GM12878 (cell line): ENCODE measurements around the gene MRGPRG. TPM values are rescaled to one million over a fixed set of nuclear protein-coding genes. Genes with fewer than 3 reads are reported as not detected.

Source experiments
- ATAC-seq: fragments of 200-7000 bp; cut with Tn5 transposase; 3 replicates; pipeline ENCODE4 v1.9.1; 2020; ENCODE audit warnings: mild to moderate bottlenecking, moderate library complexity
- BruUV-seq: library from RNA; stranded (reverse); fragments of 400-500 nt; replicated peaks from 2 replicates; lab custom pipeline; 2021; lab: Mats Ljungman, UMichigan
- CTCF ChIA-PET: fragments of 300-600 bp; sonication (Branson Sonifier 250); formaldehyde crosslinking; extraction: SDS; loops from one replicate; lab custom pipeline; 2021; ENCODE audit warnings: inconsistent platforms; lab: Yijun Ruan, JAX
- POLR2A ChIA-PET: fragments of 350-600 bp; formaldehyde crosslinking; extraction: SDS; loops from one replicate; lab custom pipeline; 2021; ENCODE audit warnings: inconsistent platforms; lab: Charles Lee
- RAD21 ChIA-PET: fragments of 300-600 bp; sonication (Branson Sonifier 250); formaldehyde crosslinking; loops from one replicate; lab custom pipeline; 2023; ENCODE audit warnings: antibody characterized with exemption; ENCODE audit not compliant: unreplicated experiment; lab: Charles Lee
- SMC1A ChIA-PET: fragments of 300-600 bp; sonication (Branson Sonifier 250); formaldehyde crosslinking; loops from one replicate; lab custom pipeline; 2023; ENCODE audit not compliant: unreplicated experiment, uncharacterized antibody; lab: Charles Lee
- DNase-seq: peaks from one replicate; pipeline ENCODE4 v3.0.0-alpha.2; 2011; ENCODE audit warnings: low read depth, low spot score
- FAIRE-seq: peaks from 3 replicates; lab custom pipeline; 2011; peaks lifted over from hg19 to GRCh38; lab: Jason Lieb, UNC
- H2AFZ ChIP-seq: 2 replicates; pipeline ENCODE4 v1.6.0; 2011; ENCODE audit warnings: low read depth, low read length, control low read depth; ENCODE audit not compliant: control insufficient read depth
- H3K27ac ChIP-seq: 2 replicates; pipeline ENCODE4 v1.5.1; 2011; ENCODE audit warnings: control low read depth; ENCODE audit not compliant: control insufficient read depth, insufficient read depth
- H3K27me3 ChIP-seq, 2 experiments: replicated peaks in 1 of 2; 2 replicates each; pipeline versions ENCODE4 v1.6.0 to v1.6.1; 2011; ENCODE audit warnings: low read length in 1 of 2; ENCODE audit not compliant: control insufficient read depth in 2 of 2, insufficient read depth in 2 of 2
- H3K36me3 ChIP-seq, 2 experiments: 2 replicates each; pipeline ENCODE4 v1.5.1; 2011; ENCODE audit warnings: low read length in 1 of 2; ENCODE audit not compliant: control insufficient read depth in 2 of 2, insufficient read depth in 2 of 2
- H3K4me1 ChIP-seq: 2 replicates; pipeline ENCODE4 v1.6.1; 2011; ENCODE audit warnings: mild to moderate bottlenecking, low read length, moderate library complexity, mixed read lengths; ENCODE audit not compliant: control insufficient read depth, insufficient read depth
- H3K4me2 ChIP-seq: 2 replicates; pipeline ENCODE4 v1.6.0; 2011; ENCODE audit warnings: control low read depth; ENCODE audit not compliant: control insufficient read depth, insufficient read depth
- H3K4me3 ChIP-seq: fragments of 200-600 bp; sonication (generic); 2 replicates; pipeline ENCODE4 v1.5.1; 2016
- H3K79me2 ChIP-seq: 2 replicates; pipeline ENCODE4 v1.6.0; 2011; ENCODE audit warnings: low read length; ENCODE audit not compliant: control insufficient read depth, insufficient read depth
- H3K9ac ChIP-seq: 2 replicates; pipeline ENCODE4 v1.8.0; 2011; ENCODE audit warnings: low read length, control low read depth, mixed read lengths; ENCODE audit not compliant: control insufficient read depth, insufficient read depth
- H3K9me3 ChIP-seq: replicated peaks from 3 replicates; pipeline ENCODE4 v1.5.1; 2011; ENCODE audit warnings: mild to moderate bottlenecking, low read length; ENCODE audit not compliant: control insufficient read depth, insufficient read depth
- H4K20me1 ChIP-seq: 2 replicates; pipeline ENCODE4 v1.6.0; 2011; ENCODE audit not compliant: control insufficient read depth, insufficient read depth
- BACH1 ChIP-seq: fragments of 450-650 bp; IDR thresholded peaks from 2 replicates; pipeline ENCODE4 v1.6.1; 2017; ENCODE audit warnings: mild to moderate bottlenecking, borderline replicate concordance
- BCL11A ChIP-seq: IDR thresholded peaks from 2 replicates; pipeline ENCODE4 v1.6.1; 2011; ENCODE audit warnings: low read depth, low read length
- BCLAF1 ChIP-seq: fragments of 450-650 bp; IDR thresholded peaks from 2 replicates; pipeline ENCODE4 v1.6.1; 2017; ENCODE audit warnings: antibody characterized with exemption, mild to moderate bottlenecking, moderate library complexity
- BHLHE40 ChIP-seq, 2 experiments: fragments of 450-650 bp in 1 of 2; IDR thresholded peaks; 2 replicates each; pipeline ENCODE4 v1.6.1; 2011 to 2017; ENCODE audit warnings: low read depth in 2 of 2, borderline replicate concordance in 1 of 2, improper control_type of control experiment in 1 of 2, low read length in 1 of 2, mild to moderate bottlenecking in 1 of 2
- CBFB ChIP-seq: IDR thresholded peaks from 2 replicates; pipeline ENCODE4 v1.6.1; 2016; ENCODE audit warnings: antibody characterized with exemption, low read depth
- EED ChIP-seq: sonication (generic); IDR thresholded peaks from 2 replicates; pipeline ENCODE4 v1.6.1; 2016; ENCODE audit warnings: antibody characterized with exemption, low read depth
- EP300 ChIP-seq, 2 experiments: fragments of 150-350 bp in 1 of 2; IDR thresholded peaks; 2 replicates each; pipeline ENCODE4 v1.6.1; 2011 to 2012; ENCODE audit warnings: low read depth in 2 of 2, low read length in 2 of 2, borderline replicate concordance in 1 of 2, improper control_type of control experiment in 1 of 2, inconsistent platforms in 1 of 2; ENCODE audit not compliant: control insufficient read depth in 1 of 2
- HDAC6 ChIP-seq: fragments of 200-600 bp; sonication (generic); IDR thresholded peaks from one replicate; pipeline ENCODE4 v1.8.0; 2017; ENCODE audit warnings: antibody characterized with exemption; ENCODE audit not compliant: unreplicated experiment
- IRF3 ChIP-seq: fragments of 450-650 bp; IDR thresholded peaks from 2 replicates; pipeline ENCODE4 v1.6.1; 2014; ENCODE audit warnings: mild to moderate bottlenecking
- NBN ChIP-seq: fragments of 450-650 bp; IDR thresholded peaks from 2 replicates; pipeline ENCODE4 v1.6.1; 2016
- SMARCA5 ChIP-seq: fragments of 450-650 bp; IDR thresholded peaks from 2 replicates; pipeline ENCODE4 v1.6.1; 2017; ENCODE audit warnings: mild to moderate bottlenecking
- SMC3 ChIP-seq: IDR thresholded peaks from 2 replicates; pipeline ENCODE4 v1.6.1; 2011; ENCODE audit warnings: low read length, improper control_type of control experiment, borderline replicate concordance
- SREBF1 ChIP-seq: IDR thresholded peaks from 2 replicates; pipeline ENCODE4 v1.6.1; 2012; ENCODE audit warnings: mild to moderate bottlenecking, low read length
- WGBS: methylation state at CpG from one replicate; pipeline ENCODE4 v1.1.6; 2016; ENCODE audit warnings: low lambda C conversion rate; ENCODE audit not compliant: insufficient replicate concordance, insufficient coverage; ENCODE audit errors: missing lambda C conversion rate; 5-methylcytosine and 5-hydroxymethylcytosine counted together
- in situ Hi-C: fragments of 300-500 bp; cut with MboI; formaldehyde crosslinking; loops from 9 replicates; pipeline ENCODE4 v1.14.3; 2018; ENCODE audit warnings: mixed read lengths
- intact Hi-C: fragments of 100-400 bp; cut with micrococcal nuclease; formaldehyde crosslinking; loops from one replicate; pipeline ENCODE4 v1.14.2; 2022; ENCODE audit not compliant: unreplicated experiment
- polyA plus RNA-seq, 11 experiments: library from polyadenylated mRNA; depleted of rRNA in 4 of 11; unstranded in 6 of 11; stranded (reverse) in 5 of 11; fragments of >200 nt; fragmentation: Nextera tagmentation in 4 of 11; fragmentation: Illumina TruSeq in 1 of 11; extraction: Ambion mirVana in 4 of 11; extraction: Trizol in 1 of 11; gene quantifications; 1 replicate in 1 of 11; 2 replicates in 10 of 11; pipeline versions ENCODE4 v1.2.1 to v1.2.3, GENCODE V29; 2011 to 2016; ENCODE audit warnings: inconsistent platforms in 2 of 11, missing spikeins in 2 of 11, low read depth in 1 of 11
- total RNA-seq, 4 experiments: library from RNA; depleted of rRNA in 3 of 4; stranded (reverse); fragments of >200 nt in 3 of 4; fragmentation: Illumina TruSeq in 1 of 4; extraction: Trizol in 1 of 4; gene quantifications; 2 replicates each; pipeline versions ENCODE4 v1.2.1 to v1.2.3, GENCODE V29; 2013 to 2021
- TF ChIP-seq, protein P1 (sequence below): fragments of 450-650 bp; IDR thresholded peaks from 2 replicates; pipeline ENCODE4 v1.6.1; 2016; ENCODE audit warnings: mild to moderate bottlenecking
- TF ChIP-seq, protein P2 (sequence below): IDR thresholded peaks from 2 replicates; pipeline ENCODE4 v1.6.1; 2012; ENCODE audit warnings: low read depth, low read length, improper control_type of control experiment
- TF ChIP-seq, protein P3 (sequence below): fragments of 450-650 bp; IDR thresholded peaks from 2 replicates; pipeline ENCODE4 v1.6.1; 2017; ENCODE audit warnings: low read depth, mild to moderate bottlenecking, moderate library complexity

MRGPRG gene
- total and polyA plus RNA-seq, 10 of the 15 experiments (the other 5 are each of a cell fraction or from before 2014, with no cell fraction given) = not detected

DNA sequence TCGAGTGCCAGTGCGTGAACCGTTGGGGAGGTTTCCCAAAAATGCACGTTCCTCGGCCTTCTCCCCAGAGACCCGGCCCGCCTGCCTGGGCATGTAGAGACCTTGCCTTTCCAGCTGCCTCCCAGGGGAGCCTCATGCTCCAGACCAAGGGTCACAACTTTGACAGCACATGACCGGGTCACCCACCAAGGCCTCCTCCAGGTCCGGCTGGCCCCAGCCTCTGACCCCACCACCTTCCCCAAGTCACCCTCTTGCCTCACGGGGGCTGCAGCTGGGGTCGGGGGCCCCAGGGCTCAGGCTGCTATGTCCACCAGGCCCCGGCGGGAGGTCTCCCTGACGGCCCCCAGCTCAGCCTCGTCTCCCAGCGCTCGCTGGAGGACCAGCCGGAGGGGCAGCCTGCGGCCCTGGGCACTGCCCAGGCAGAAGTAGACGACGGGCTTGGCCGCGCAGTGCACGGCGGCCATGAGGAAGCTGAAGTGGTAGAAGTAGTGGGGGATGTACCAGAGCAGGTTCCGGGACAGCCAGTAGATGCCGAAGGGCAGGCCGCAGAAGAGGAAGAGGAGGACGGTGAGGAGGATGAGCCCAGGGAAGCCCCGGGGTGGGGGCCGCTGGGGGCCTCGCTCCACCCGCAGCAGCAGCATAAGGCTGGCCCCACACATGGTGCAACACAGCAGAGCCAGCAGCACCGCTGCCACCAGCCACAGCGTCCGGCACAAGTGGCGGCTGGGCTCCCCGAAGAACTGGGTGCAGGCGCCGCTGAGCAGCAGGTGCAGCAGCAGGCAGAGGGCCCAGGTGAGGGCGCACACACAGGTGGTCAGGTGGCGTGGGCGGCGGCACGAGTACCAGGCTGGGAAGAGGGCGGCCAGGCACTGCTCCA, 9.2 kb upstream of the MRGPRG start:
- Histone ChIP-seq H4K20me1 (no peaks in the 10 kb centered on the region), H3K9ac (no peak overlapping the region), H3K27ac (no peak overlapping the region), H3K27me3 (no peaks in the 10 kb centered on the region; a peak in 2 of 4 replicates), H2AFZ (no peak overlapping the region), H3K79me2 (no peaks in the 10 kb centered on the region), H3K4me1 (no peaks in the 10 kb centered on the region), H3K4me3 (no peak overlapping the region), H3K36me3 (no peaks in the 10 kb centered on the region), H3K4me2 (no peak overlapping the region), H3K9me3 (no peaks in the 10 kb centered on the region)
- ATAC-seq = no peak
- no peak for DNase-seq
- BruUV-seq = no TSS peak
- FAIRE-seq = no peak
- intact Hi-C loops = no loop called here
- ChIA-PET SMC1A (no interaction called here), CTCF (no interaction called here), POLR2A (no interaction called here), RAD21 (no interaction called here)
- WGBS = 54% methylated on average over 37 of the region's 46 CpGs
- in situ Hi-C loops = no loop called here
- TF ChIP-seq CBFB (no peak), SMARCA5 (no peak), SREBF1 (no peak), BCL11A (no peak), NBN (no peak), HDAC6 (no peak), SMC3 (no peak), IRF3 (no peak), BHLHE40 (IDR thresholded peaks at IDR 0.05; ENCODE audit: borderline replicate concordance in 1 of 2, low read depth in 2 of 2, low read length in 1 of 2) (no peak), EED (no peak), BCLAF1 (no peak), EP300 (IDR thresholded peaks at IDR 0.05; ENCODE audit: borderline replicate concordance in 1 of 2, control insufficient read depth in 1 of 2, low read depth in 2 of 2, low read length in 2 of 2) (no peak), BACH1 (no peak)
- TF ChIP-seq, protein P1, sequence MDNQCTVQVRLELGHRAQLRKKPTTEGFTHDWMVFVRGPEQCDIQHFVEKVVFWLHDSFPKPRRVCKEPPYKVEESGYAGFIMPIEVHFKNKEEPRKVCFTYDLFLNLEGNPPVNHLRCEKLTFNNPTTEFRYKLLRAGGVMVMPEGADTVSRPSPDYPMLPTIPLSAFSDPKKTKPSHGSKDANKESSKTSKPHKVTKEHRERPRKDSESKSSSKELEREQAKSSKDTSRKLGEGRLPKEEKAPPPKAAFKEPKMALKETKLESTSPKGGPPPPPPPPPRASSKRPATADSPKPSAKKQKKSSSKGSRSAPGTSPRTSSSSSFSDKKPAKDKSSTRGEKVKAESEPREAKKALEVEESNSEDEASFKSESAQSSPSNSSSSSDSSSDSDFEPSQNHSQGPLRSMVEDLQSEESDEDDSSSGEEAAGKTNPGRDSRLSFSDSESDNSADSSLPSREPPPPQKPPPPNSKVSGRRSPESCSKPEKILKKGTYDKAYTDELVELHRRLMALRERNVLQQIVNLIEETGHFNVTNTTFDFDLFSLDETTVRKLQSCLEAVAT = no peak
- TF ChIP-seq, protein P2, sequence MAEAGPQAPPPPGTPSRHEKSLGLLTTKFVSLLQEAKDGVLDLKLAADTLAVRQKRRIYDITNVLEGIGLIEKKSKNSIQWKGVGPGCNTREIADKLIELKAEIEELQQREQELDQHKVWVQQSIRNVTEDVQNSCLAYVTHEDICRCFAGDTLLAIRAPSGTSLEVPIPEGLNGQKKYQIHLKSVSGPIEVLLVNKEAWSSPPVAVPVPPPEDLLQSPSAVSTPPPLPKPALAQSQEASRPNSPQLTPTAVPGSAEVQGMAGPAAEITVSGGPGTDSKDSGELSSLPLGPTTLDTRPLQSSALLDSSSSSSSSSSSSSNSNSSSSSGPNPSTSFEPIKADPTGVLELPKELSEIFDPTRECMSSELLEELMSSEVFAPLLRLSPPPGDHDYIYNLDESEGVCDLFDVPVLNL = no peak
- TF ChIP-seq, protein P3, sequence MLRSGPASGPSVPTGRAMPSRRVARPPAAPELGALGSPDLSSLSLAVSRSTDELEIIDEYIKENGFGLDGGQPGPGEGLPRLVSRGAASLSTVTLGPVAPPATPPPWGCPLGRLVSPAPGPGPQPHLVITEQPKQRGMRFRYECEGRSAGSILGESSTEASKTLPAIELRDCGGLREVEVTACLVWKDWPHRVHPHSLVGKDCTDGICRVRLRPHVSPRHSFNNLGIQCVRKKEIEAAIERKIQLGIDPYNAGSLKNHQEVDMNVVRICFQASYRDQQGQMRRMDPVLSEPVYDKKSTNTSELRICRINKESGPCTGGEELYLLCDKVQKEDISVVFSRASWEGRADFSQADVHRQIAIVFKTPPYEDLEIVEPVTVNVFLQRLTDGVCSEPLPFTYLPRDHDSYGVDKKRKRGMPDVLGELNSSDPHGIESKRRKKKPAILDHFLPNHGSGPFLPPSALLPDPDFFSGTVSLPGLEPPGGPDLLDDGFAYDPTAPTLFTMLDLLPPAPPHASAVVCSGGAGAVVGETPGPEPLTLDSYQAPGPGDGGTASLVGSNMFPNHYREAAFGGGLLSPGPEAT = no peak
